ENCODE measurements around the gene UACA. TPM values are rescaled to one million over a fixed set of nuclear protein-coding genes. Genes with fewer than 3 reads are reported as not detected.
A peak's percentile ranks its signal among the peaks of the same experiment; 100 is the strongest.

UACA gene
- total RNA-seq, 1 experiment from 2014 or later = 141 TPM

DNA sequence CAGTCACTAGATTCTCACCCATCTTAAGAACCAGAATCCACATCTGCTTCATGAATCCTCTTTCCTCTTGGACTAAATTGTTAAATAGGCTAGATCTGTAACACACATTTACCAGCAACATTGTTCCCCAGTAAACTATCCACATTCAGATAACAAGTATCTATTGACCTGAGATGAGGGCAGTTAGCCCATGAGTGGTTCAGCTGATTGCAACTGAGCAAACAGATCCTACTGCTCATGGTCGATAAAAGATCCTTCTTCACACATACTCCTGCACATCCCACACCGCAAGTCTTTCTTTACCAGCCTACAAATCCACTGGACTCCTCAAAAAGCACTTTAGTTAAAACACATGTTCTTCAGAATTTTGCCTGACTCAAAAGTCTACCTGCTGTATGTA, 59.2 kb downstream of the UACA start:
- Mint-ChIP-seq H3K4me1 (ENCODE audit: low read depth, unreplicated experiment) (peaks cover 50% of the 10 kb centered on the region), H3K27me3 (ENCODE audit: insufficient read depth, unreplicated experiment) (no peaks in the 10 kb centered on the region), H3K36me3 (ENCODE audit: insufficient read depth, unreplicated experiment) (peaks cover 20% of the 10 kb centered on the region), H3K27ac (ENCODE audit: unreplicated experiment) (peak overlapping the region; percentile 65), H3K9me3 (ENCODE audit: unreplicated experiment) (no peaks in the 10 kb centered on the region), H3K4me3 (ENCODE audit: unreplicated experiment) (peak overlapping the region; percentile 62)
- intact Hi-C loops (cut with micrococcal nuclease; ENCODE audit: unreplicated experiment) = loop anchor here (2.0 to 5.0 kb wide), 2 partner anchors 13 to 1237 kb away; no protein-coding TSS in a partner anchor
- no TSS peak for BruUV-seq (replicated peaks)
- H3K36me3 ChIP-seq (ENCODE audit: control insufficient read depth, insufficient read depth, low read length) = no peaks in the 10 kb centered on the region
- ChIA-PET CTCF (interaction anchor here (1.2 to 2.0 kb wide), 2 partner anchors 18 to 108 kb away, joined by 4 to 8 read pairs; no protein-coding TSS in a partner anchor), POLR2A (interaction anchor here (1.0 to 1.1 kb wide), 3 partner anchors 10 to 121 kb away, joined by 3 to 5 read pairs (median 3); no protein-coding TSS in a partner anchor)
- DNase-seq = no peak
- TF ChIP-seq, protein P1, sequence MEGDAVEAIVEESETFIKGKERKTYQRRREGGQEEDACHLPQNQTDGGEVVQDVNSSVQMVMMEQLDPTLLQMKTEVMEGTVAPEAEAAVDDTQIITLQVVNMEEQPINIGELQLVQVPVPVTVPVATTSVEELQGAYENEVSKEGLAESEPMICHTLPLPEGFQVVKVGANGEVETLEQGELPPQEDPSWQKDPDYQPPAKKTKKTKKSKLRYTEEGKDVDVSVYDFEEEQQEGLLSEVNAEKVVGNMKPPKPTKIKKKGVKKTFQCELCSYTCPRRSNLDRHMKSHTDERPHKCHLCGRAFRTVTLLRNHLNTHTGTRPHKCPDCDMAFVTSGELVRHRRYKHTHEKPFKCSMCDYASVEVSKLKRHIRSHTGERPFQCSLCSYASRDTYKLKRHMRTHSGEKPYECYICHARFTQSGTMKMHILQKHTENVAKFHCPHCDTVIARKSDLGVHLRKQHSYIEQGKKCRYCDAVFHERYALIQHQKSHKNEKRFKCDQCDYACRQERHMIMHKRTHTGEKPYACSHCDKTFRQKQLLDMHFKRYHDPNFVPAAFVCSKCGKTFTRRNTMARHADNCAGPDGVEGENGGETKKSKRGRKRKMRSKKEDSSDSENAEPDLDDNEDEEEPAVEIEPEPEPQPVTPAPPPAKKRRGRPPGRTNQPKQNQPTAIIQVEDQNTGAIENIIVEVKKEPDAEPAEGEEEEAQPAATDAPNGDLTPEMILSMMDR (IDR thresholded peaks at IDR 0.05; ENCODE audit: insufficient read depth in 1 of 2, low read depth in 1 of 2, low read length in 1 of 2, severe bottlenecking in 1 of 2, unreplicated experiment in 1 of 2) = no peak
- no peaks in the 10 kb centered on the region; the same call in 1 of the 2 replicates for H3K9me3 ChIP-seq
- peaks cover 67% of the 10 kb centered on the region for H3K4me1 ChIP-seq
- H3K4me3 ChIP-seq (ENCODE audit: low read depth, low read length) = no peak overlapping the region
- no peaks in the 10 kb centered on the region for H3K27me3 ChIP-seq (replicated peaks; ENCODE audit: control insufficient read depth, insufficient read depth, low read length)

DNA sequence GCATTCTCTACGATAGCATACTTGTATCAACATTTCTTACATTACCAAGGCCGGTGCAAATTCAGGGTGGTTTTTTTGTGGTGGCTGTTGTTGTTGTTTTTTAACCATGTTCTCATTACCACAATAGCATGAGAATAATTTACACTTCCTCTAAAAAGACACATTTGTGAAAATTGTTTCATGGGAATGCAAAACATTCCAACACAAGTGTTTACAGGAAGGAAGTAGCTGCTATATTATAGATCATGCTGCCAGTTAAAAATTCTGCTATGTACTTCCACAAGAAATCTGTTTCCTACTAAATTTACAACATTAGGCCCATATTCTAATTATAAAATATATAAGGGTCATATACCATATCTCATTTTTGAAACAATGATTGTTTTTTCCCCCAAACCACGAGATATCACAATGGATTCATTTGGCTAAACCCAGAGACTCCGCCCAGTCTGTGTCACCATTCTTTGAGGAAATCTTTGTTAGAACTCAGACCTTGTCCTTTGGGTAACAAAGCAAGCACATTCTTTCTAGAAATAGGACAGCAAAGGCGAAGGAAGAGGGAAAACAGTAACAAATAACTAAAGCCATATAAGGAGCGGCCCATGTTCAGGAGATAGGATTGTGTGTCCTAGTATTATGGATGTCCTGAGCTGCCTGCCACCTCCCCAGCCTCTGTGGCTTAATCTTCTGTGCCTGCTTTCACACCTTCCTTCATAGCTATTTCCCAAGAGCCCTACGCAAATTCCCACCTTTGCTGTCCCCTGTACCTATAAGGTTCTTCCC, 60.1 kb downstream of the UACA start:
- no peaks in the 10 kb centered on the region for H3K36me3 ChIP-seq (ENCODE audit: control insufficient read depth, insufficient read depth, low read length)
- H3K27me3 Mint-ChIP-seq (ENCODE audit: insufficient read depth, unreplicated experiment) = no peaks in the 10 kb centered on the region
- H3K27me3 ChIP-seq (replicated peaks; ENCODE audit: control insufficient read depth, insufficient read depth, low read length) = no peaks in the 10 kb centered on the region
- DNase-seq = peak; percentile 62 to 70
- no peak overlapping the region for H3K4me3 ChIP-seq (ENCODE audit: low read depth, low read length)
- H3K9me3 ChIP-seq = no peaks in the 10 kb centered on the region
- ChIA-PET POLR2A (interaction anchor here (0.7 to 1.1 kb wide), 4 partner anchors 11 to 122 kb away, joined by 3 to 5 read pairs (median 3); no protein-coding TSS in a partner anchor), CTCF (interaction anchor here (2.0 kb wide), 1 partner anchor 19 kb away, joined by 8 read pairs; no protein-coding TSS in a partner anchor)
- BruUV-seq (replicated peaks) = no TSS peak
- peaks cover 58% of the 10 kb centered on the region for H3K4me1 Mint-ChIP-seq (ENCODE audit: low read depth, unreplicated experiment)
- peaks cover 69% of the 10 kb centered on the region for H3K4me1 ChIP-seq
- no peaks in the 10 kb centered on the region for H3K9me3 Mint-ChIP-seq (ENCODE audit: unreplicated experiment)
- H3K4me3 Mint-ChIP-seq (ENCODE audit: unreplicated experiment) = peak overlapping the region; percentile 62
- intact Hi-C loops (cut with micrococcal nuclease; ENCODE audit: unreplicated experiment) = loop anchor here (1.0 to 5.0 kb wide), 3 partner anchors 8 to 1236 kb away; no protein-coding TSS in a partner anchor
- H3K27ac Mint-ChIP-seq (ENCODE audit: unreplicated experiment) = peak overlapping the region; percentile 65
- H3K36me3 Mint-ChIP-seq (ENCODE audit: insufficient read depth, unreplicated experiment) = peaks cover 19% of the 10 kb centered on the region
- TF ChIP-seq, protein P1 (IDR thresholded peaks at IDR 0.05; ENCODE audit: insufficient read depth in 1 of 2, low read depth in 1 of 2, low read length in 1 of 2, severe bottlenecking in 1 of 2, unreplicated experiment in 1 of 2) = no peak

GRCh38 chr15:70702584-70702983, 60.8 kb downstream of the UACA start:
- peaks cover 76% of the 10 kb centered on the region for H3K4me1 ChIP-seq
- ChIA-PET CTCF (interaction anchor here (2.0 kb wide), 1 partner anchor 20 kb away, joined by 8 read pairs; no protein-coding TSS in a partner anchor), POLR2A (interaction anchor here (0.7 kb wide), 1 partner anchor 50 kb away, joined by 3 read pairs; no protein-coding TSS in a partner anchor)
- H3K27me3 ChIP-seq (replicated peaks; ENCODE audit: control insufficient read depth, insufficient read depth, low read length) = no peaks in the 10 kb centered on the region
- peak overlapping the region; percentile 62 for H3K4me3 Mint-ChIP-seq (ENCODE audit: unreplicated experiment)
- peaks cover 63% of the 10 kb centered on the region for H3K4me1 Mint-ChIP-seq (ENCODE audit: low read depth, unreplicated experiment)
- BruUV-seq (replicated peaks) = no TSS peak
- no peak for DNase-seq
- TF ChIP-seq, protein P1 (IDR thresholded peaks at IDR 0.05; ENCODE audit: insufficient read depth in 1 of 2, low read depth in 1 of 2, low read length in 1 of 2, severe bottlenecking in 1 of 2, unreplicated experiment in 1 of 2) = no peak
- H3K36me3 ChIP-seq (ENCODE audit: control insufficient read depth, insufficient read depth, low read length) = no peaks in the 10 kb centered on the region
- no peaks in the 10 kb centered on the region for H3K27me3 Mint-ChIP-seq (ENCODE audit: insufficient read depth, unreplicated experiment)
- H3K9me3 ChIP-seq = no peaks in the 10 kb centered on the region
- peak overlapping the region; percentile 65 for H3K27ac Mint-ChIP-seq (ENCODE audit: unreplicated experiment)
- intact Hi-C loops (cut with micrococcal nuclease; ENCODE audit: unreplicated experiment) = loop anchor here (5.0 kb wide), 1 partner anchor 1235 kb away; no protein-coding TSS in a partner anchor
- H3K9me3 Mint-ChIP-seq (ENCODE audit: unreplicated experiment) = no peaks in the 10 kb centered on the region
- H3K4me3 ChIP-seq (ENCODE audit: low read depth, low read length) = no peak overlapping the region
- H3K36me3 Mint-ChIP-seq (ENCODE audit: insufficient read depth, unreplicated experiment) = peaks cover 20% of the 10 kb centered on the region

All from Caco-2 (cell line).